Measurements from ENCODE around the gene SIGLEC7. TPM values are rescaled to one million over a fixed set of nuclear protein-coding genes. Genes with fewer than 3 reads are reported as not detected.

The SIGLEC7 gene
- total RNA-seq, 1 donor from 2014 or later = not detected

GRCh38 chr19:51096473-51097165, 45.5 kb upstream of the SIGLEC7 start:
- Histone ChIP-seq H3K4me2 (ENCODE audit: low read length) (no peak overlapping the region), H3K4me3 (ENCODE audit: insufficient read depth, low read depth, low read length) (no peak overlapping the region), H2AFZ (ENCODE audit: low read depth, low read length) (no peak overlapping the region), H4K20me1 (ENCODE audit: insufficient read depth, low read length) (peaks cover 54% of the 10 kb centered on the region), H3K27me3 (ENCODE audit: insufficient read depth, low read length) (no peaks in the 10 kb centered on the region), H3K27ac (ENCODE audit: low read depth, low read length) (no peak overlapping the region), H3K4me1 (ENCODE audit: insufficient read depth, low read length) (no peaks in the 10 kb centered on the region), H3K9ac (ENCODE audit: low read length) (no peak overlapping the region), H3K36me3 (ENCODE audit: insufficient read depth, low read length) (no peaks in the 10 kb centered on the region), H3K9me3 (ENCODE audit: insufficient read depth, low read depth, low read length) (no peaks in the 10 kb centered on the region), H3K79me2 (ENCODE audit: insufficient read depth, low read length) (no peaks in the 10 kb centered on the region)
- Mint-ChIP-seq H3K27me3 (ENCODE audit: low read depth, unreplicated experiment) (peaks cover 13% of the 10 kb centered on the region), H3K4me3 (ENCODE audit: unreplicated experiment) (no peak overlapping the region), H3K4me1 (ENCODE audit: low read depth, unreplicated experiment) (peaks cover 2% of the 10 kb centered on the region), H3K36me3 (ENCODE audit: low read depth, unreplicated experiment) (peaks cover 4% of the 10 kb centered on the region), H3K9me3 (ENCODE audit: unreplicated experiment) (no peaks in the 10 kb centered on the region), H3K27ac (ENCODE audit: unreplicated experiment) (no peak overlapping the region)
- TF ChIP-seq CTCF (IDR thresholded peaks at IDR 0.05; ENCODE audit: insufficient read depth, low read depth, low read length) (no peak), EZH2 (IDR thresholded peaks at IDR 0.05; ENCODE audit: insufficient read depth, low read length) (no peak)
- no peak for FAIRE-seq
- no peak for DNase-seq (ENCODE audit: low read depth)

- TF ChIP-seq EZH2 (IDR thresholded peaks at IDR 0.05; ENCODE audit: insufficient read depth, low read length) = no peak
- peak; percentile 53 for TF ChIP-seq CTCF (IDR thresholded peaks at IDR 0.05; ENCODE audit: insufficient read depth, low read depth, low read length)
- H3K36me3 ChIP-seq (ENCODE audit: insufficient read depth, low read length) = peaks cover 1% of the 10 kb centered on the region
- DNase-seq (ENCODE audit: low read depth) = peak; percentile 14
- no peak overlapping the region for H3K27ac ChIP-seq (ENCODE audit: low read depth, low read length)
- no peak for FAIRE-seq
- Mint-ChIP-seq H3K9me3 (ENCODE audit: unreplicated experiment) (no peaks in the 10 kb centered on the region), H3K36me3 (ENCODE audit: low read depth, unreplicated experiment) (peaks cover 4% of the 10 kb centered on the region), H3K4me1 (ENCODE audit: low read depth, unreplicated experiment) (peaks cover 2% of the 10 kb centered on the region), H3K4me3 (ENCODE audit: unreplicated experiment) (no peak overlapping the region), H3K27me3 (ENCODE audit: low read depth, unreplicated experiment) (peaks cover 12% of the 10 kb centered on the region), H3K27ac (ENCODE audit: unreplicated experiment) (peak overlapping the region; percentile 44)
- no peak overlapping the region for H3K4me2 ChIP-seq (ENCODE audit: low read length)
- no peaks in the 10 kb centered on the region for H3K9me3 ChIP-seq (ENCODE audit: insufficient read depth, low read depth, low read length)
- H4K20me1 ChIP-seq (ENCODE audit: insufficient read depth, low read length) = peaks cover 56% of the 10 kb centered on the region
- H3K79me2 ChIP-seq (ENCODE audit: insufficient read depth, low read length) = no peaks in the 10 kb centered on the region
- no peak overlapping the region for H2AFZ ChIP-seq (ENCODE audit: low read depth, low read length)
- no peak overlapping the region for H3K4me3 ChIP-seq (ENCODE audit: insufficient read depth, low read depth, low read length)
- H3K9ac ChIP-seq (ENCODE audit: low read length) = no peak overlapping the region
- no peaks in the 10 kb centered on the region for H3K27me3 ChIP-seq (ENCODE audit: insufficient read depth, low read length)
- H3K4me1 ChIP-seq (ENCODE audit: insufficient read depth, low read length) = no peaks in the 10 kb centered on the region
Observed at GRCh38 chr19:51097166-51097738, 44.8 kb upstream of the SIGLEC7 start.

GRCh38 chr19:51097796-51098195, 44.3 kb upstream of the SIGLEC7 start:
- Mint-ChIP-seq H3K27me3 (ENCODE audit: low read depth, unreplicated experiment) (peaks cover 9% of the 10 kb centered on the region), H3K36me3 (ENCODE audit: low read depth, unreplicated experiment) (peaks cover 4% of the 10 kb centered on the region), H3K4me1 (ENCODE audit: low read depth, unreplicated experiment) (peaks cover 2% of the 10 kb centered on the region), H3K27ac (ENCODE audit: unreplicated experiment) (no peak overlapping the region), H3K9me3 (ENCODE audit: unreplicated experiment) (no peaks in the 10 kb centered on the region), H3K4me3 (ENCODE audit: unreplicated experiment) (no peak overlapping the region)
- no peak overlapping the region for H3K27ac ChIP-seq (ENCODE audit: low read depth, low read length)
- no peak for FAIRE-seq
- no peak for DNase-seq (ENCODE audit: low read depth)
- peaks cover 4% of the 10 kb centered on the region for H3K79me2 ChIP-seq (ENCODE audit: insufficient read depth, low read length)
- H3K4me1 ChIP-seq (ENCODE audit: insufficient read depth, low read length) = no peaks in the 10 kb centered on the region
- H3K9me3 ChIP-seq (ENCODE audit: insufficient read depth, low read depth, low read length) = no peaks in the 10 kb centered on the region
- TF ChIP-seq EZH2 (IDR thresholded peaks at IDR 0.05; ENCODE audit: insufficient read depth, low read length) (no peak), CTCF (IDR thresholded peaks at IDR 0.05; ENCODE audit: insufficient read depth, low read depth, low read length) (no peak)
- H3K27me3 ChIP-seq (ENCODE audit: insufficient read depth, low read length) = no peaks in the 10 kb centered on the region
- H3K9ac ChIP-seq (ENCODE audit: low read length) = no peak overlapping the region
- H2AFZ ChIP-seq (ENCODE audit: low read depth, low read length) = no peak overlapping the region
- H4K20me1 ChIP-seq (ENCODE audit: insufficient read depth, low read length) = peaks cover 62% of the 10 kb centered on the region
- peaks cover 3% of the 10 kb centered on the region for H3K36me3 ChIP-seq (ENCODE audit: insufficient read depth, low read length)
- no peak overlapping the region for H3K4me3 ChIP-seq (ENCODE audit: insufficient read depth, low read depth, low read length)
- H3K4me2 ChIP-seq (ENCODE audit: low read length) = no peak overlapping the region

All from astrocyte (in vitro differentiated cells and primary cell).